ENCODE data around the gene DIRAS2. TPM values are rescaled to one million over a fixed set of nuclear protein-coding genes. Genes with fewer than 3 reads are reported as not detected.

Gene DIRAS2
- total RNA-seq, 1 experiment from 2014 or later, result not detected

GRCh38 chr9:90580576-90580975, 62.0 kb downstream of the DIRAS2 start:
- POLR2A ChIA-PET (ENCODE audit: unreplicated experiment), result no interaction called here
- ATAC-seq, result no peak

GRCh38 chr9:90579181-90579580, 63.4 kb downstream of the DIRAS2 start:
- no peak overlapping the region for H3K4me2 ChIP-seq (ENCODE audit: low read length)

More at GRCh38 chr9:90580576-90580975, 62.0 kb downstream of the DIRAS2 start:
- TF ChIP-seq CTCF (conservative IDR thresholded peaks at IDR 0.05; ENCODE audit: low read depth, low read length), result no peak
- Histone ChIP-seq H4K20me1 (ENCODE audit: low read length) (no peaks in the 10 kb centered on the region), H3F3A (ENCODE audit: low read length, unreplicated experiment) (no peaks in the 10 kb centered on the region), H3K9ac (ENCODE audit: low read length) (no peak overlapping the region), H3K79me2 (ENCODE audit: low read length) (no peaks in the 10 kb centered on the region), H3K4me2 (ENCODE audit: low read length) (no peak overlapping the region), H3K27ac (ENCODE audit: low read length) (no peak overlapping the region), H3K27me3 (ENCODE audit: low read length) (no peaks in the 10 kb centered on the region), H2AFZ (ENCODE audit: low read length) (no peak overlapping the region), H3K9me3 (ENCODE audit: low read length) (no peaks in the 10 kb centered on the region), H3K4me3 (ENCODE audit: low read length) (no peak overlapping the region), H3K4me1 (ENCODE audit: insufficient read depth, low read length) (no peaks in the 10 kb centered on the region), H3K9me2 (replicated peaks; ENCODE audit: low read length) (no peaks in the 10 kb centered on the region), H3K36me3 (ENCODE audit: low read depth, low read length) (no peaks in the 10 kb centered on the region)
- no peak for DNase-seq
- CTCF ChIA-PET, result no interaction called here
- intact Hi-C loops (cut with micrococcal nuclease), result no loop called here
- no TSS peak for BruUV-seq (replicated peaks)

GRCh38 chr9:90578126-90578815, 64.4 kb downstream of the DIRAS2 start:
- no peak overlapping the region for H3K4me2 ChIP-seq (ENCODE audit: low read length)
- intact Hi-C loops (cut with micrococcal nuclease), result no loop called here
- H3K79me2 ChIP-seq (ENCODE audit: low read length), result no peaks in the 10 kb centered on the region
- no TSS peak for BruUV-seq (replicated peaks)
- ATAC-seq (no peak), DNase-seq (no peak)
- H2AFZ ChIP-seq (ENCODE audit: low read length), result no peak overlapping the region
- H3K4me3 ChIP-seq (ENCODE audit: low read length), result no peak overlapping the region
- no peak for TF ChIP-seq CTCF (conservative IDR thresholded peaks at IDR 0.05; ENCODE audit: low read depth, low read length)
- TF ChIP-seq EZH2phosphoT487 (IDR thresholded peaks at IDR 0.05; ENCODE audit: borderline replicate concordance, low read length), result no peak
- TF ChIP-seq EZH2 (IDR thresholded peaks at IDR 0.05; ENCODE audit: low read length, unreplicated experiment), result no peak
- CTCF ChIA-PET, result no interaction called here
- H3K9me2 ChIP-seq (replicated peaks; ENCODE audit: low read length), result no peaks in the 10 kb centered on the region
- POLR2A ChIA-PET (ENCODE audit: unreplicated experiment), result no interaction called here
- H3K4me1 ChIP-seq (ENCODE audit: insufficient read depth, low read length), result no peaks in the 10 kb centered on the region
- H3K9me3 ChIP-seq (ENCODE audit: low read length), result no peaks in the 10 kb centered on the region
- no peaks in the 10 kb centered on the region for H3K36me3 ChIP-seq (ENCODE audit: low read depth, low read length)
- no peaks in the 10 kb centered on the region for H3K27me3 ChIP-seq (ENCODE audit: low read length)
- no peak overlapping the region for H3K27ac ChIP-seq (ENCODE audit: low read length)
- no peaks in the 10 kb centered on the region for H4K20me1 ChIP-seq (ENCODE audit: low read length)
- no peaks in the 10 kb centered on the region for H3F3A ChIP-seq (ENCODE audit: low read length, unreplicated experiment)
- no peak overlapping the region for H3K9ac ChIP-seq (ENCODE audit: low read length)

More at GRCh38 chr9:90579181-90579580, 63.4 kb downstream of the DIRAS2 start:
- Histone ChIP-seq H3K9me3 (ENCODE audit: low read length) (no peaks in the 10 kb centered on the region), H3K27me3 (ENCODE audit: low read length) (no peaks in the 10 kb centered on the region), H3F3A (ENCODE audit: low read length, unreplicated experiment) (no peaks in the 10 kb centered on the region), H3K79me2 (ENCODE audit: low read length) (no peaks in the 10 kb centered on the region), H3K4me1 (ENCODE audit: insufficient read depth, low read length) (no peaks in the 10 kb centered on the region), H4K20me1 (ENCODE audit: low read length) (no peaks in the 10 kb centered on the region), H3K9ac (ENCODE audit: low read length) (no peak overlapping the region), H3K36me3 (ENCODE audit: low read depth, low read length) (no peaks in the 10 kb centered on the region), H2AFZ (ENCODE audit: low read length) (no peak overlapping the region), H3K4me3 (ENCODE audit: low read length) (no peak overlapping the region), H3K9me2 (replicated peaks; ENCODE audit: low read length) (no peaks in the 10 kb centered on the region), H3K27ac (ENCODE audit: low read length) (no peak overlapping the region)
- ATAC-seq, result no peak
- TF ChIP-seq EZH2 (IDR thresholded peaks at IDR 0.05; ENCODE audit: low read length, unreplicated experiment) (no peak), EZH2phosphoT487 (IDR thresholded peaks at IDR 0.05; ENCODE audit: borderline replicate concordance, low read length) (no peak), CTCF (conservative IDR thresholded peaks at IDR 0.05; ENCODE audit: low read depth, low read length) (no peak)
- ChIA-PET CTCF (no interaction called here), POLR2A (ENCODE audit: unreplicated experiment) (no interaction called here)
- intact Hi-C loops (cut with micrococcal nuclease), result no loop called here
- DNase-seq, result no peak
- no TSS peak for BruUV-seq (replicated peaks)
